Epidermal melanocyte (primary cell): ENCODE data around the gene GNAO1.

Experiments
- DNase-seq: peaks from one replicate; pipeline ENCODE4 v3.0.0; 2011; ENCODE audit warnings: low spot score; ENCODE audit not compliant: insufficient read length

Gene GNAO1

DNA sequence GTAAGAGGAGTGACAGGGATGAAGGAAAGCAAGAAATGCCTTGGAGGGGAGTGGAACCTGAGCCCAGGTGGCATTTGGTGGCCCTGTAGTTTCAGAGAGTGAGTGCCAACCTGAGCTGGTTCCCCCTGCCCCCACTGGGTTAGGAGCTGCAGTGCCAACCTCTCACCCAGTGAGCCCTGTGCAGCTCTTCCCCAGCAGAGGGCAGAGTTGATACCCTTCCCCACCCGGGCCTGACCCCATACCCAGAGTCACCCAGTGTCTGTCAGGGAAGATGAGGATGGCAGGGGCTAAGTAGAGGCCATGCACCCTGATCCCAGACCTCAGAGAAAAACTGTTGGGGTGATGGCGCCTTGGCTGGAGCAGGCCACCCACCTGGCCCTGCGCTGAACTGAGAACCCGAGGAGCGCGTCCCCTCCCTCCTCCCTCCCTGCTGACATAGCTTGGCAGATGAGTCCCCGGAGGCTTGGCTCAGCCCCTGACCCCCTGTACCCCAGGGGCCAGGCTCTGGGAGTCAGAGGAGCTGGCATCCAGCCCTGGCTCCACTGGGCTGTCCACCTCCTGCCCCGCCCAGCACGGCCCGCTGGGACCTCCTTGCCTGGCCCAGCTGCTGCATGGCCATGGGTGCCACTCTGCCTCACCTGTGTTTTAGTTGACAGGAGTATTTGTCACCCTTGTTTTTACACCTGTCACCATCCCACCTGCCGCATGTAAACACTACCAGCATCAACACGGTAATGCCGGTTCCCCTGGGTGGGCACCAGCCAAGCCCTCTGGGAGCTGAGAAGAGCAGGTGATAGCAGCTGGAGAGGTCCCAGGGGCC lies 120.1 kb downstream of the GNAO1 start:
- no peak for DNase-seq

DNA sequence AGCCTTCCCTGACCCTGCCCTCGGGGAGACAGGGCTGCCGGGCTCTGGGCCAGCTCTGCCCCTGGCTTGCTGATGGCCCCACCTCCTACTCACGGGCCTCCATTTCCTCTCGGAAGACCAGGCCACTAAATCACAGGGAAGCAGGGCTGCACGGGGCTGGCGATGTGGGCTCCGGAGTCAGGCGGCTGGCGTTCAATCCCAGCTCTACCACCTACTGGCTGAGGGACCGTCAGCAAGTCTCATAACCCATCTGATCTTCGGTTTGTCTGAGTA lies 120.7 kb downstream of the GNAO1 start:
- DNase-seq: no peak

DNA sequence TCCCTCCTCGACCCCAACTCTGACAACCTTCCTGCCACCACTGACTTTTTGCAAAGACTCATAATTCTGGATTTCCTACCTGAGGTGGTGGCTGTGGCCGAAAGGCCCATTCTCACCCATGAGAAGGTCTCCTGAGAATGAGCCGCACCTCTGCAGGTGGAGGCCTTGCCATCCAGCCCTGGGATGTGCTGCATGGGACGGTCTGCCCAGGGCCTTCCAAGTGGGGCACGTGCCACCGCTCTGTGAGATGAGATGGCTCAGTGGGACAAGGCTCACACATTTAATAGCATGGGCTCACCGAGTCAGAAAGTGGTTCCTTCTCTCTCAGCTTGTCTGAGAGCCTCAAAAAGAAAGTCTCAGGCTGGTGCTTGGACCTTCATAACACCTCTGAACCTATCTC lies 121.3 kb downstream of the GNAO1 start:
- DNase-seq: no peak

DNA sequence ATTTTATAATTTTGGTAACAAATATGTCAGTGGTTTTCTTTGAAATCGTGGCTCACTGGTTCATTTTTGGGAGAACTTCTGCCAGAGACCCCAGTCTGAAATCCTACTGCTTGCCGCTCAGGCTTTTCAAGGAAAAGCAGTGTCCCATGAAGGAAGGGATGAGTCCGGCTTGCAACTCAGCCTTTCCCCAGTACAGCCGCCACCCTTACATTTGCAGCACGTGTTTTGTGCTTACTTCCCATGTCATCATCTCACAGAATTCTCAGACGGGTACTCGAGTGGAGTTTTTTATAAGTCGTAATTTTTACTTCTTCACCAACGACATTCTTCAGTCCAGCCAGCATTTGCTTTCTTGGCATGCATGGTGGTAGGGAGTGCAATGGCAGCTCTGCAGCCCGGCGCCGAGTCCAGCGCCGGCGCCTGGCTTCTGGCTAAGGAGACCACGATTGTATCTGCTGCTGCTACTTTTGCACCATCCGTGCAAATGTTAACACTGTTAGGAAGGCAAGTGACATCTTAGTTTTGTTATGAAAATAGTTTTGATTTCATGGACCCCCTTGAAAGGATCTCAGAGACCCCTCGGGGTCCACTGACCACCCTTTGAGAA lies 123.1 kb downstream of the GNAO1 start:
- no peak for DNase-seq

DNA sequence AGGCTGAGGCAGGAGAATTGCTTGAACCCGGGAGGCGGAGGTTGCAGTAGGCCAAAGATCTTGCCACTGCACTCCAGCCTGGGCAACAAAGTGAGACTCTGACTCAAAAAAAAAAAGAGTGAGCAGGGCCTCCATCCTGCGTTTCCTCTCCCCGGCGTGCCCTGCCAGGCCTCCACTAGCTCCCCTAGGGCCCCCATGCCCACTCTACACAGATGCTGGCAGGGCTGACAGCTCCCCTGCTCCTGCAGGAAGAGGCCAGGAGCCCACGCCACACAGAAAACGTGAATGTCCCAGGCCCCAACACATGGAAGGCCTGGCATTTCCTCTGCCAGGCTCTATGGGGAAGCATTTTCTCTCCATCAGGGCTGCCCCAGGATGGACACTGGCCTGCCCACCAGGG lies 124.7 kb downstream of the GNAO1 start:
- no peak for DNase-seq

DNA sequence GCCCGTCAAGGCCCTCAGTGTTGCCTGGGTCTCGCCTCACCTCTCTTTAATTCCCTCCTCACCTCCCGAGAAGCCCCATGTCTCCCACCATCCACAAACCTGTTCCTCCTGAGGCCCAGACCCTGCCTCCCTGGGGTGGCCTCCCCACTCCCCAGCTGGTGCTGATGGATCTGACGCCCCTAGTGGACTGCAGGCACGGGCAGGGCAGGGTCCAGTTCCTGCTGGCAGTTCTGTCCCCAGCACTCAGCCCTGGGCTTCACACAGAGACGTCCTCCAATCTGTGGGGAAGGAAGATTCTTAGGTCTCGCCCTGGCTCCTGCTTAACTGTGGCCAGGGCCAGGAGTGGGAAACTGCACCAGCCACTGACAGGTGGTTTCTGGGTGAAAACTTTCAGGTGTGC lies 125.3 kb downstream of the GNAO1 start:
- DNase-seq: no peak

DNA sequence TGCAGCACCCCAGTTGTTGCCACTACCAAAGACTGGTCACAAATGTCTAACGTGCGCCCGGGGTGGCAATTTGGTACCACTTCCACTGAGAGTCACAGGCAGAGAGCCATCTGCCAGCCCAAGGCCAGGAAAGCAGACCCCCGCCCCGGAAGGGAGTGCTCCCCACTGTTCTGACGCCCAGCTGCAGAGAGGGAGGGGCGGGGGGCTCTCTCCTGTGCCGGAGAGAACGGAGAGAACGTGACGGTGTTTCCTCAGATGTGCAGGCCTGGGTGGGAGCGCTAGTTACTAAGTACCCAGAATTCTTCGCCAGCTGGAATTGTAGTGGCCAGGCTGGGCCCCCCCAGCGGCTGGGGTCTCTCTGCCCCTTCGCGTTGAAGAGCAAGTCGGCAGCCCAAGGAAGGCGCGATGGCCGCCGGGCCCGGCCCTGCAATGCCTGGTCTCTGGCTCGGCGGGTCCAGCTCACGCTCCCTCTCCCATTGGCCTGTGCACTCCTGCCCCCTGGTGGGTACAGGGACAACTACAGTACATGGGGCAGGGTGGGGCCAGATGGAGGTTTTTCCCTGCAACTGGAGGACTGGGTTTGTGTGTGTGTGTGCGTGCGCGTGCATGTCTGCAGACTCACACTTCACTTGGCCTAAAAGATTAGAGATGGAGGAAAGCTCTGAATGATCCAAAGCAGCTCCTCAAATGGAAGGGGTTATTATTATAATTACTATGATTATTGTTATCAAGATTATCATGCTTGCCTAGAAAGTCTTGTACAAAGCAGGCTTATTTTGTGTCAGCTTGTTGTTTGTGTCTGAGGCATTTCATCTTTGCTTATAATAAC lies 126.9 kb downstream of the GNAO1 start:
- DNase-seq: peak; percentile 92

DNA sequence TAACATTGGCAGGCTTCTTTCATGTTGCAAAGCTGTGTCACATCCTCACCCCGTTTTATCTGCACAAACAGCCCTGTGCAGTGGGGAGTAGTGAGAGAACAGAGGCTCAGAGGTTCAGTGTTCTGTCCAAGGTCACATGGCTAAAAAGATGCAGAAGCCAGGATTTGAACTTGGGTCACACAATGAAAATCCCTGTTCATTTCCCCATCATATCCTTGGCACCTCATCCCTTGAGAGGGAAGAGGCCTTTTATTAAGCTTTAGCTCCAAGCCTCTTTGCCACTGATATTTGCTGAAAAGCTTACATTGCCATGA lies 127.5 kb downstream of the GNAO1 start:
- no peak for DNase-seq

DNA sequence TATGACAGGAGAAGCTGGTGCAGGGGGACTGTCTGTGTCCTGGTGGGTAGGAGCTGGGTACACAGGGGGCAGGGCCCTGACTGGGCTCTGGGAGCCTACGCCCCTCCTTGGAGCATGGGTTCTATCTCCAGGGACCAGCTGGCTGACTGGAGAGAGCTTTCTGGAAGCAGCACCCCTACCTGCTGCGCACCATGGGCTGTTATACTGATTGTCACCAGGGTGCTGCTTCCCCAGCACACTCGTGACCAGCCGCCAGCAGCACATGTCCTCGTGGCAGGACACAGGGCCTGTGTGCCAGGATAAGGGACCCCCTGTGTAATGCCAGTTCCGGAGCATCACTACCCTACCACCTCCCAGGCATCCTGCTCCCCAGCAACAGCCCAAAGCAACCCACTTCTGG lies 128.1 kb downstream of the GNAO1 start:
- no peak for DNase-seq

DNA sequence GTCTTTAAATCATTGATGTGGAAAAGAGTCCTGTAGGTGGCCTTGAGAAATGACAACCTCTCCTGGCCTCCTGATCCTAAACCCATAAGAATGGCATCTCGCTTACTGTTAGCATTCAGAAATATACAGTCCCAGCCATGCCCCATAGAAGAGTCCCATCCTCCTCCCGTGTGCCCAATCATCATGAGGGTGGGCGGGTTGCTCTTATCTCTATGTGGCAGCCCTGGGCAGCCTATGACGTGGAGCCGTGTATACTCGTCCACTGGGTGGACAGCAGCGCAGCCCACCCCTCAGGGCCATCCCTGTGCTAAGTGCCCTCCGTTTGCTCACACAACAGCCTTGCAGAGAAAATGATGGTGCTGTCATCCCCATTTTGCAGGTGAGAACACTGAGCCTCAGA lies 128.8 kb downstream of the GNAO1 start:
- no peak for DNase-seq

DNA sequence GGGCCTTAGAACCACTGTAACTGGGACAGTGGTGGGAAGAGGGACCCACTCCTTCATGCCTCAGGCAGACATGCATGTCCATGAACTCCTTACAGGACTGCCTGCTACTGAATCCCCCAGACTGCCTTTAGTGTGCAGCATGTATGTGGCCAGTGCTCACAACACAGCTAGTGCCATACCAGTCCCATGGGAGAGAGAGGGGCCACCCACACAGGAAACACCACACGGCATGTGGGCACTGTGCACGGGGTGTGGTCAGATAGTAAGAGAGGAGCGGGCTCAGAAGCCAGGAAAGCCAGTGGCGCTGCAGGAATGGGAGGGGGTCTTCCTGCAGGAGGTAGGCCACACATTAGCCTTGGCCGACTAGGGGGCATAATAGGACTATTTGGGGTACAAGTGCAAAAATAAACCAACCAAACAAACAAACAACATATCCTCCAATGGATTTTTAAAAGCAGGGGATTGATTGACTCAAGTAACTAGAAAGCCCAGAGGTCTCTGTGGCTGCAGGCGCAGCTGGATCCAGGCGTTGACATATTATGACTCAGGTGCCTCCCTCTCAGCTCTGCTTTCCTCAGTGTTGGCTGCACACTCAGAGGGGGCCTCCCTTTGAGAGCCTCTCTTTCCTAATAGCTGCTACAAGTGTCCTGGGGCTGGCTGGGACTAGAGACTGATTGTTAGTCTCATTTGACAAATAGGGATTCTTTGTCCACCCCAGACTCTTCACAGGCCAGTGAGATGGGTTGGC lies 129.7 kb downstream of the GNAO1 start:
- no peak for DNase-seq

DNA sequence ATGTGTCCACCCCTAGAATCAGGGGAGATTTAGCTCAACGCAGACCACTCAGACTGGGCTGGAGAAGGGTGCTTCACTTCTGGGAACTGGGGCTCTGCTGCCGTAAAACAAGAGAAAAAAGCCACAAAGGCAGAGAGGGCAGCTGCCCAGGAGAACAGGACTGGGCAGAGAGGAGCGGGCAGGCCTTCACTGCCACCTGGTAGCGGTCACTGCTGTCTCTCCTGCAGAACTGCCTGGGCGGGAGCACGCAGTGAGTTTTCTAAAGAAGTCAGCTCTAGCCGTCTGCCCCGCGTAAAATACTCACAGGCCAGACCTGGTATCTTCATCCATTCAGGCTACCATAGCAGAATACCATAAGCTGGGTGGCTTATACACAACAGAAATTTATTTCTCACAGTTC lies 130.3 kb downstream of the GNAO1 start:
- DNase-seq: no peak

DNA sequence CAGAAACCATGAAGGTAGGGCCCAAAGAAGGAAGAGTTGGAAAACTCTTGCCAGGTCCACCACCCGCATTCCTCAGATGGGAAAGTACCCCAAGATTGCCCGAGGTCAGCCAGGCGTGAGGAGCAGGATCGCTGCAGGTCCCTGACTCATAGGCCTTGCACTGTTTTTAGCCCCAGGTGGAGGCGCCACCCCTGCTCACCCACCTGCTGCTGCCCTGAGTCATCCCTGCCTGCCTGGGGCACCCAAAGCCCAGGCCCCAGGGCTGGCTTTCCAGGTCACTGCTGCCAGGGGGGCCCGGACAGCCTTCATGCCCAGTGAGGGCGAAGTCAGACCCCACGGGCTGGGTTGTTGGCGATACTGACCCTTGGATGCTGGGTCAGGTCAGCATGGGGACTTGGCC lies 133.1 kb downstream of the GNAO1 start:
- DNase-seq: no peak

DNA sequence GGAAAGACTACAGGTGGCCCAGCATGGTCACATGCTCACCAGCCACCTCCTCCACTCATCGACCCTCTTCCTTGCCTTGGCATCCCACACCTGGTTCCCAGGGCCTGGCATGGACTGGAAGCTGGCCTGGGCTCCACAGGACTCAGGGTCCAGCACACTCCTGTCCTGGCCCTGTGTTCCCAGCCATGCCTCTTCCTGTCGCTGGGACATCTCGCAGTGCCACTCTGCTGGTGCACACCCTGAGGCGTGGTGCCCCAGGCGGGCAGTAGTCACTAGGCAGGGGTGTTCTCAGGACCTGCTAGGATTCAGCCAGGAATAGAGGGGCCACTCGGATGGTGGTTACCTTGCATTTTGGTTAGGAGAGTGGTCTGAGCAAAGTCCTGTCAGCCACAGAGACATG lies 134.7 kb downstream of the GNAO1 start:
- DNase-seq: no peak

DNA sequence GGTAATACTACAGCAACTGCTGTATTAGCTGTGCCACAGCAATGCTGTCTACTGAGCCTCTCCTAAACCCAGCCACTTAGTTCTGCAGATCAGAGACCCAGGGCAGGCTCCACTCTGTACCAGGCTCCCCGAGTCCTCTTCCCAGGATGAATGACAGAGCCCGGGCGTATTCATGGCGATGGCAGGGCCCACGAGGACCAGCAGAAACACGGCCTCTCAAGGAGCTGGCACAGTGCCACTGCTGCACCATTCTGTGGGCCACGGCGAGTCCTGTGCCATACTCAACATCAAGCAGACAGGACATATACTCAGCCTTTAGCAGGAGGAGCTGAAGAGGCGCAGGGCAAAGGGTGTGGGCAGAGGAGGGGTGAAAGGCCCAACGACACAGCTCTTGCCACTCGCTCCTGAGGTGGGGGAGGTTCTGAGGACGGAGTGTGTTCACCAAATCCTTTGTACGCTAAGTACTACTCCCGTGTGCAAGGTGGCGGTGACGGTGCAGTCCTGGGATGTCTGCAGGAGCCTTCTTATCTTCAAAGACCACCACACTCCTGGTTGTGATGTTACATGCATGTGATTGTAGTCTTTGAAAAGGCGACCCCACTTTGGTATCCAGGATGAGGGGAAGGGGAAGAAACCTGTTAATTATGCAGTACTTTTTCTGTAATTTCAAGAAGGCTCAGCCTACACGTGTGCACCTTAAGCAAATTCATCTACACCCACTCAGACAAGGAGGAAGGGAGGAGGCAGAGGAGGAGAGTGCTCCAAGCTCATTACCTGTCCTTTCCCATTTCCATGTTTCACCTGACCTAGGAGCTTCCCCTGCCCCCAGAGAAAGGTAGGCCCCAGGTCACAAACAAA lies 136.0 kb downstream of the GNAO1 start:
- no peak for DNase-seq

DNA sequence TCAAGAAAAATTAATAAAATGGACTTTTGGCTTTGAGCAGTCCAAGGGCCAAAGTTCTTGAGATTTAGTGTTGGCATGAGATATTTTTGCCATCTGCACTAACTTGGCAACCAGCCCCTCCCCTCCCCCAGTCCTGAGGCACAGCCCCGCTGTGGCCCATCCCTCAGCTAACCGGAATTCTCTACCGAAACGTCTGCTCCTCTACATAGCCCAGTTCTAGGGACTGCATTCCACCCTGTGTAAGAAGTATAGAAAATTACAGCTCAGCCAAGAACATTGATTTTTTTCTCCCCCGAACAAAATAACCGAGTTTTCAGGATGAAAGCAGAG lies 136.6 kb downstream of the GNAO1 start:
- DNase-seq: no peak

DNA sequence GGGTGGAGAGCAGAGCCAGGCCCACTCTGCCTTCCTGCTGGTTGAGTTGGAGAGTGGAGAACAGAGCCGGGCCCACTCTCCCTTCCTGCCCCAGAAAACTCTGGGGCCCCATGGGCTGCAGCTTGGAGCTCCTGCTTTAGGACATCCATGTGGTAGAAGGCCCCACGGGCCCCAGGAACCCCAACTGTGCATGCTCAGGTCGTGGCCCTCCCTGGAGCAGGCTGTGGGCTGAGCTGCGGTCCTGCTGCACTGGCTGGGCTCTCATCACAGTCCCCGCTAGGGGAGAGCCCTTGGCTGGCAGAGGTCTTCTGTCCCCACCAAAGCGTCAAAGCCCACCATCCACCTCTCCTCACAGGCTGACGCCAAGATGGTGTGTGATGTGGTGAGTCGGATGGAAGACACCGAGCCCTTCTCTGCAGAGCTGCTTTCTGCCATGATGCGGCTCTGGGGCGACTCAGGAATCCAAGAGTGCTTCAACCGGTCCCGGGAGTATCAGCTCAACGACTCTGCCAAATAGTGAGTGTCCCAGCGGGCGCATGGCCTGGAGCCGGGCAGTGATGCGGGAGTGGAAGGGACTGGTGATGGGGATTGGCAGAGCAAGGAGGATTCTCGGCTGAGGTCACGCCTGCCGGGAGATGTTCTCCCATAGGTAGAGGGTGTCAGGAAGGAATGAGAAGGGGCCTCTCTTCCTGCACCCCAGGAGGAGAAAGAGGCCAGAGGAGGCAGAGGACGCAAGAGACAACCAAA lies 137.2 kb downstream of the GNAO1 start:
- DNase-seq: no peak

DNA sequence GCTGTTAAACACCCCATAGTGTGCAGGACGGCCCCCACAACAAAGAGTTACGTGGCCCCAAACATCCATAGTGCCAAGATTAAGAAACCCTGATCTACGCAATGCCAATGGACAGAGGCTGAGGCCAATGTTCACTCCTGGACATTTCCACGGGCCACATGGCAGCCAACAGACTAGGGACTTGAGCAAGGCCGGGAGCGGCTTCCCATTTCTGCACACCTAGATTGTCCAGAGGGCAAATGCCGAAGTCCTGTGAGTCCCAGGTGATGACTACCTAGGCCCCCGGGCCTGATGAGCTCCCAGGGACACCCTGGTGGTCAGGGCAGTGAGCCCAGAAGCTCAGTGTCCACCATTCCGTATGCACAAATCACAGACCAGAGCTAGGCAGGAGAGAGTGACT lies 138.6 kb downstream of the GNAO1 start:
- DNase-seq: no peak

DNA sequence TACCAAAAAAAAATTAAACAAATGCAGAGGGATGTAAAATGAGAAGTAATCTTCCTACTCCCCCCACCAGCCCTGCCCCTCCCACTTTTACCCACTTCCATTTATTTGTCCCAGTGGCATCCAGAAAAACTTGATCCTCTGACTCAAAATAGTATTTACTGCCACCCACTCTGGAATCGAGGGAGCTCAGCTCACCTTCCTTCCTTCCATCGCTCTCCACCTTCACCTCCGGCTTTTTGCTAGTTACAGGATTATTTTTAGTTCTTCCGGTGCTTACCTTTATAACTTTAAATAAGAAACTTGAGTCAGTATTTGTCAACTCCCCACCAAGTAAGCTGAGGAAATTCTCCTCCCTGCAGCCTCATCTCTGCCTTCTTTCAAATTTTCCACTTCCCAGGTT lies 139.2 kb downstream of the GNAO1 start:
- no peak for DNase-seq

DNA sequence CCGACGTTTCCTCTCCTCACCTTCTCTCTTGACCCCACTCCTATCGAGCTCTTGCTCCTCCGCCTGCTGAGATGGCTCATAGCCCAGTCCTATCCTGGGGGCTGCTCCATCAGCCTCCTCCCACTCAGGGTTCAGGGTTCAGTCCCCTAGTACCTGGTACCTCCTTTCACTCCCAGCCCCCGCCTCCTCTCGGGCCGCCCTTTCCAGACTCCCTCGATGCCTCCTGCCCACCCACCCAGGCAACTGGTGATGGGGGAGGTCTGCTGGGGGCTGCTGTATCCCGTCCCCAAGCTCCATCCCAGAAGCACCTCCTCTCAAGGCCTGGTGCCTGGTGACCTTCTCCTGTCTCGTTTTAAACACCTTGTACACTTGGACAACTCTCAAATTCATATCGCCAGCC lies 140.1 kb downstream of the GNAO1 start:
- DNase-seq: no peak

DNA sequence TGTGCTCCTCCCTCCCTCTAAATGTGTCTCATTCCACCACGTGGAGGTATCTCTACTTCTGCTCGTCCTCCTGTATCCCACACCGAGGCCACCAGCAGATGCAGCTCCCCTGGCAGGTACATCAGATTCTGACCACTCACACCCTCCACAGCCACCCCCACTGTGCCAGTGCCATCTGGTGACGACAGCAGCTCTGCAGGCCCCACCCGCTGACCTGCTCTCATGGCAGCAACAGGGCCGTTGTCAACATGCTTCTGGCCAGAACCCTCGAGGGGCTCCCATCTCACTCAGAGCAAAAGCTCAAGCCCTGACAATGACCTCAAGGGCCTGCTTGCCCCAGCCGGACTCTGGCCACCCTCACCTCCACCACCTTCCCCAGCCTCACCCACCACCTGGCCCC lies 140.6 kb downstream of the GNAO1 start:
- no peak for DNase-seq
